GM12891 (cell line): ENCODE data around the gene MRPL16.
"Not testable (repeated sequence)": the region's sequence is repeated elsewhere in the genome, so short reads cannot be mapped to it uniquely, and the experiment has no call there.

Experiments used
- DNase-seq: peaks from one replicate; pipeline ENCODE4 v3.0.0; 2011; ENCODE audit warnings: low spot score; ENCODE audit not compliant: insufficient read length
- FAIRE-seq: peaks from 2 replicates; lab custom pipeline; 2011; peaks lifted over from hg19 to GRCh38; lab: Jason Lieb, UNC
- PAX5 ChIP-seq: IDR thresholded peaks from 2 replicates; pipeline ENCODE4 v1.6.1; 2011; ENCODE audit warnings: low read length, moderate library complexity, mild to moderate bottlenecking; ENCODE audit not compliant: insufficient read depth, severe bottlenecking
- POLR2A ChIP-seq: IDR thresholded peaks from 2 replicates; pipeline ENCODE4 v1.6.1; 2011; ENCODE audit warnings: low read depth, low read length, control low read depth
- POLR2AphosphoS5 ChIP-seq: IDR thresholded peaks from 2 replicates; pipeline ENCODE4 v1.6.1; 2011; ENCODE audit warnings: low read depth, low read length, control low read depth
- POU2F2 ChIP-seq: IDR thresholded peaks from 2 replicates; pipeline ENCODE4 v1.6.1; 2011; ENCODE audit warnings: low read depth, mild to moderate bottlenecking, control low read depth, low read length, moderate library complexity
- SPI1 ChIP-seq: IDR thresholded peaks from 2 replicates; pipeline ENCODE4 v1.6.1; 2011; ENCODE audit warnings: low read depth, low read length, control low read depth
- TAF1 ChIP-seq: IDR thresholded peaks from 2 replicates; pipeline ENCODE4 v1.6.1; 2011; ENCODE audit warnings: low read depth, low read length, control low read depth

MRPL16 gene

GRCh38 chr11:59842316-59842715 is 31.7 kb upstream of the MRPL16 start:
- FAIRE-seq (no peak), DNase-seq (no peak)
- no peak for TF ChIP-seq SPI1
- TF ChIP-seq POU2F2: no peak
- no peak for TF ChIP-seq PAX5
- TF ChIP-seq POLR2AphosphoS5: no peak
- no peak for TF ChIP-seq TAF1
- no peak for TF ChIP-seq POLR2A

GRCh38 chr11:59841514-59841913 is 30.9 kb upstream of the MRPL16 start:
- DNase-seq: no peak
- FAIRE-seq: no peak
- TF ChIP-seq SPI1 (no peak), POU2F2 (no peak), POLR2A (no peak), POLR2AphosphoS5 (no peak), PAX5 (no peak), TAF1 (no peak)

- no peak for DNase-seq
- TF ChIP-seq POU2F2: no peak
- no peak for TF ChIP-seq PAX5
- no peak for TF ChIP-seq POLR2AphosphoS5
- TF ChIP-seq POLR2A: no peak
- no peak for TF ChIP-seq SPI1
- TF ChIP-seq TAF1: no peak
- no peak for FAIRE-seq
Measured at GRCh38 chr11:59839615-59840014, 29.0 kb upstream of the MRPL16 start.

- no peak for TF ChIP-seq POU2F2
- no peak for TF ChIP-seq POLR2A
- TF ChIP-seq PAX5: no peak
- TF ChIP-seq TAF1: no peak
- no peak for TF ChIP-seq POLR2AphosphoS5
- TF ChIP-seq SPI1: no peak
- FAIRE-seq (no peak), DNase-seq (no peak)
Measured at GRCh38 chr11:59833602-59834001, 23.0 kb upstream of the MRPL16 start.

GRCh38 chr11:59829358-59829757 is 18.8 kb upstream of the MRPL16 start:
- DNase-seq (no peak), FAIRE-seq (peak; percentile 85)
- TF ChIP-seq POU2F2 (no peak), POLR2AphosphoS5 (no peak), POLR2A (no peak), SPI1 (no peak), TAF1 (no peak), PAX5 (no peak)

GRCh38 chr11:59822989-59823566 is 12.5 kb upstream of the MRPL16 start:
- no peak for DNase-seq
- peak; percentile 87 for FAIRE-seq
- no peak for TF ChIP-seq POLR2A
- TF ChIP-seq POU2F2: 0 out of 2 replicates have a peak, but pooled peaks have one; percentile 15
- TF ChIP-seq PAX5: no peak
- TF ChIP-seq POLR2AphosphoS5: no peak

- no peak for DNase-seq
- peak; percentile 19; the same call in 1 of the 2 replicates for TF ChIP-seq SPI1
- TF ChIP-seq TAF1: no peak
- no peak for TF ChIP-seq PAX5
- no peak for TF ChIP-seq POU2F2
- no peak for TF ChIP-seq POLR2A
- no peak for FAIRE-seq
Measured at GRCh38 chr11:59818572-59818971, 8.0 kb upstream of the MRPL16 start.

- not testable (repeated sequence) for FAIRE-seq, DNase-seq
Measured at GRCh38 chr11:59816434-59816833, 5.9 kb upstream of the MRPL16 start.

GRCh38 chr11:59815754-59816153 is 5.2 kb upstream of the MRPL16 start:
- no peak for DNase-seq
- TF ChIP-seq TAF1 (no peak), POLR2AphosphoS5 (no peak), POU2F2 (no peak), SPI1 (no peak), POLR2A (no peak), PAX5 (no peak)
- FAIRE-seq: no peak

GRCh38 chr11:59814021-59814420 is 3.4 kb upstream of the MRPL16 start:
- DNase-seq (no peak), FAIRE-seq (no peak)
- TF ChIP-seq POLR2AphosphoS5 (no peak), PAX5 (no peak), POU2F2 (no peak), SPI1 (no peak), POLR2A (no peak), TAF1 (no peak)
